HEK293 (cell line): ENCODE measurements around the gene FGFR3.

ENCODE experiments used
- CTCF ChIA-PET: fragments of 350-600 bp; formaldehyde crosslinking; extraction: SDS; loops from one replicate; lab custom pipeline; 2021; ENCODE audit warnings: antibody characterized with exemption; lab: Yijun Ruan, JAX
- POLR2A ChIA-PET: fragments of 300-600 bp; formaldehyde crosslinking; extraction: SDS; loops from one replicate; lab custom pipeline; 2020; ENCODE audit warnings: antibody characterized with exemption, inconsistent platforms; lab: Yijun Ruan, JAX
- H3K27ac ChIP-seq: fragments of 200-500 bp; sonication (Bioruptor generic); 2 replicates; pipeline ENCODE4 v1.5.1; 2014; ENCODE audit warnings: low read depth, low read length, control low read depth, inconsistent platforms; ENCODE audit errors: extremely low read depth
- H3K36me3 ChIP-seq, 2 experiments: fragments of 200-500 bp in 1 of 2; sonication (Bioruptor generic) in 1 of 2; 1 replicate in 1 of 2; 2 replicates in 1 of 2; pipeline ENCODE4 v1.5.1; 2014 to 2017; ENCODE audit warnings: inconsistent platforms in 2 of 2, low read length in 2 of 2; ENCODE audit not compliant: control insufficient read depth in 2 of 2, insufficient read depth in 1 of 2
- H3K4me1 ChIP-seq: fragments of 200-500 bp; sonication (Bioruptor generic); 2 replicates; pipeline ENCODE4 v1.5.1; 2014; ENCODE audit warnings: mild to moderate bottlenecking, low read length, inconsistent platforms; ENCODE audit not compliant: control insufficient read depth, insufficient read depth
- H3K4me3 ChIP-seq: 2 replicates; pipeline ENCODE4 v1.5.1; 2011; ENCODE audit warnings: low read depth, mild to moderate bottlenecking, control low read depth, low read length, moderate library complexity
- H3K9me3 ChIP-seq: fragments of 200-500 bp; sonication (Bioruptor generic); 2 replicates; pipeline ENCODE4 v1.5.1; 2014; ENCODE audit warnings: low read depth, low read length, inconsistent platforms; ENCODE audit not compliant: control insufficient read depth, insufficient read depth
- ZFP69B ChIP-seq: fragments of 450-650 bp; formaldehyde crosslinking; IDR thresholded peaks from 2 replicates; pipeline ENCODE4 v1.5.1; 2016; ENCODE audit warnings: missing biosample characterization, missing genetic modification characterization
- ZNF121 ChIP-seq: fragments of 450-650 bp; formaldehyde crosslinking; IDR thresholded peaks from 2 replicates; pipeline ENCODE4 v1.5.1; 2016; ENCODE audit warnings: missing biosample characterization, missing genetic modification characterization
- ZNF16 ChIP-seq: fragments of 450-650 bp; formaldehyde crosslinking; IDR thresholded peaks from 2 replicates; pipeline ENCODE4 v1.5.1; 2016; ENCODE audit warnings: low read depth, missing biosample characterization, missing genetic modification characterization
- ZNF24 ChIP-seq: fragments of 450-650 bp; formaldehyde crosslinking; IDR thresholded peaks from 2 replicates; pipeline ENCODE4 v1.5.1; 2016; ENCODE audit warnings: missing biosample characterization, missing genetic modification characterization
- ZNF423 ChIP-seq: fragments of 450-650 bp; formaldehyde crosslinking; IDR thresholded peaks from 2 replicates; pipeline ENCODE4 v1.5.1; 2016; ENCODE audit warnings: missing biosample characterization, missing genetic modification characterization
- ZNF530 ChIP-seq: fragments of 450-650 bp; formaldehyde crosslinking; IDR thresholded peaks from 2 replicates; pipeline ENCODE4 v1.5.1; 2016; ENCODE audit warnings: low read depth, missing biosample characterization, missing genetic modification characterization
- ZNF600 ChIP-seq: fragments of 450-650 bp; formaldehyde crosslinking; IDR thresholded peaks from 2 replicates; pipeline ENCODE4 v1.5.1; 2016; ENCODE audit warnings: missing biosample characterization, missing genetic modification characterization
- ZNF776 ChIP-seq: fragments of 450-650 bp; formaldehyde crosslinking; IDR thresholded peaks from 2 replicates; pipeline ENCODE4 v1.5.0; 2017; ENCODE audit warnings: missing biosample characterization, missing genetic modification characterization, borderline replicate concordance
- ZNF785 ChIP-seq: fragments of 450-650 bp; formaldehyde crosslinking; IDR thresholded peaks from 2 replicates; pipeline ENCODE4 v1.5.1; 2016; ENCODE audit warnings: missing biosample characterization, missing genetic modification characterization
- ZNF792 ChIP-seq: fragments of 450-650 bp; formaldehyde crosslinking; IDR thresholded peaks from 2 replicates; pipeline ENCODE4 v1.5.1; 2016; ENCODE audit warnings: missing biosample characterization, missing genetic modification characterization
- TF ChIP-seq, protein P1 (sequence below): fragments of 450-650 bp; formaldehyde crosslinking; IDR thresholded peaks from 2 replicates; pipeline ENCODE4 v1.5.1; 2016; ENCODE audit warnings: missing biosample characterization, missing genetic modification characterization
- TF ChIP-seq, protein P2 (sequence below): fragments of 450-650 bp; formaldehyde crosslinking; IDR thresholded peaks from 2 replicates; pipeline ENCODE4 v1.5.1; 2016; ENCODE audit warnings: missing biosample characterization, missing genetic modification characterization
- TF ChIP-seq, protein P3 (sequence below): fragments of 450-650 bp; formaldehyde crosslinking; IDR thresholded peaks from 2 replicates; pipeline ENCODE4 v1.5.1; 2016; ENCODE audit warnings: missing biosample characterization, missing genetic modification characterization
- TF ChIP-seq, protein P4 (sequence below): fragments of 450-650 bp; formaldehyde crosslinking; IDR thresholded peaks from 2 replicates; pipeline ENCODE4 v1.5.1; 2017; ENCODE audit warnings: missing biosample characterization, mild to moderate bottlenecking, missing genetic modification characterization, moderate library complexity
- TF ChIP-seq, protein P5 (sequence below): fragments of 450-650 bp; formaldehyde crosslinking; IDR thresholded peaks from 2 replicates; pipeline ENCODE4 v1.5.1; 2017; ENCODE audit warnings: missing biosample characterization, missing genetic modification characterization
- TF ChIP-seq, protein P6 (sequence below): fragments of 450-650 bp; formaldehyde crosslinking; IDR thresholded peaks from 2 replicates; pipeline ENCODE4 v1.5.1; 2016; ENCODE audit warnings: missing biosample characterization, missing genetic modification characterization
- TF ChIP-seq, protein P7 (sequence below): fragments of 450-650 bp; formaldehyde crosslinking; IDR thresholded peaks from 2 replicates; pipeline ENCODE4 v1.5.1; 2017; ENCODE audit warnings: missing biosample characterization, missing genetic modification characterization

FGFR3 gene

DNA sequence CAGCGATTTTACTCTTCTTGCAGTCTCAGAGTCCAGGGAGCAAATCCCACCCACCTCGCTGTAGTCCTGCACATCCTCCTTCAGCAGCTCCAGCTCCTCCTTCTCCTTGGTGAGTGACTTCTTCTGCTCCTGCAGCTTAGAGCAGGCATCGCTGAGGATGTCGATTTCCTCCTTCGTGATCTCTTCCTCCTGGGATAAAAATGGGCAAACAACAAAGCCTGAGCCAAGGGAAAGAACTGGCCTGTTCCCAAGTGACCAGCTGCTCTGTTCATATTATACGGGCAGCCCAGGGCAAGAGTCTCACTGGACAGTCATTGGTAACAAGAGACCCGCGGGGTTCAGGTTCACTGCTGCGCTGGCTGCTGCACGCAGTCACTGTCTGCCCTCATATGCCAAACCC is 26.2 kb downstream of the FGFR3 start (continued):
- TF ChIP-seq, protein P1, sequence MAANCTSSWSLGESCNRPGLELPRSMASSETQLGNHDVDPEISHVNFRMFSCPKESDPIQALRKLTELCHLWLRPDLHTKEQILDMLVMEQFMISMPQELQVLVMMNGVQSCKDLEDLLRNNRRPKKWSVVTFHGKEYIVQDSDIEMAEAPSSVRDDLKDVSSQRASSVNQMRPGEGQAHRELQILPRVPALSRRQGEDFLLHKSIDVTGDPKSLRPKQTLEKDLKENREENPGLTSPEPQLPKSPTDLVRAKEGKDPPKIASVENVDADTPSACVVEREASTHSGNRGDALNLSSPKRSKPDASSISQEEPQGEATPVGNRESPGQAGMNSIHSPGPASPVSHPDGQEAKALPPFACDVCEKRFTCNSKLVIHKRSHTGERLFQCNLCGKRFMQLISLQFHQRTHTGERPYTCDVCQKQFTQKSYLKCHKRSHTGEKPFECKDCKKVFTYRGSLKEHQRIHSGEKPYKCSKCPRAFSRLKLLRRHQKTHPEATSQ, result no peak
- TF ChIP-seq, protein P2, sequence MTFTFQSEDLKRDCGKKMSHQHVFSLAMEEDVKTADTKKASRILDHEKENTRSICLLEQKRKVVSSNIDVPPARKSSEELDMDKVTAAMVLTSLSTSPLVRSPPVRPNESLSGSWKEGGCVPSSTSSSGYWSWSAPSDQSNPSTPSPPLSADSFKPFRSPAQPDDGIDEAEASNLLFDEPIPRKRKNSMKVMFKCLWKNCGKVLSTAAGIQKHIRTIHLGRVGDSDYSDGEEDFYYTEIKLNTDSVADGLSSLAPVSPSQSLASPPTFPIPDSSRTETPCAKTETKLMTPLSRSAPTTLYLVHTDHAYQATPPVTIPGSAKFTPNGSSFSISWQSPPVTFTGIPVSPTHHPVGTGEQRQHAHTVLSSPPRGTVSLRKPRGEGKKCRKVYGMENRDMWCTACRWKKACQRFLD (tag by site-specific recombination), result no peak

DNA sequence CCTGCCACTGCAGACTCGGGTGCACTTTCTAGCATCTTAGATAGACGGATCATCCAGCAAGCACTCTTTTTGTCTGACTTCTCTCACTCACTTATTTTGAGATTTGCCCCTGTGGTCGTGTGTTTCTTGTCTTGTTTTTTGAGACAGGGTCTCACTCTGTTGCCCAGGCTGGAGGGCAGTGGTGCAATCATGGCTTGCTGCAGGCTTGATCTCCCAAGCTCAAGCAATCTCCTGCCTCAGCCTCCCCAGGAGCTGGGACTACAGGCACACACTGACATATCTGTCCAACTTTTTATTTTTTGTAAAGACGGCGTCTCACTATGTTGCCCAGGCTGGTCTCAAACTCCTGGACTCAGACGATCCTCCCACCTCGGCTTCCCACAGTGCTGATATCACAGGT is 26.7 kb downstream of the FGFR3 start:
- ChIA-PET POLR2A (no interaction called here), CTCF (no interaction called here)
- Histone ChIP-seq H3K27ac (no peak overlapping the region), H3K4me1 (no peaks in the 10 kb centered on the region), H3K36me3 (peaks cover 5 to 88% of the 10 kb centered on the region in 2 experiments; a peak in 2 of 3 replicates), H3K9me3 (no peaks in the 10 kb centered on the region), H3K4me3 (no peak overlapping the region)
- TF ChIP-seq, protein P3, sequence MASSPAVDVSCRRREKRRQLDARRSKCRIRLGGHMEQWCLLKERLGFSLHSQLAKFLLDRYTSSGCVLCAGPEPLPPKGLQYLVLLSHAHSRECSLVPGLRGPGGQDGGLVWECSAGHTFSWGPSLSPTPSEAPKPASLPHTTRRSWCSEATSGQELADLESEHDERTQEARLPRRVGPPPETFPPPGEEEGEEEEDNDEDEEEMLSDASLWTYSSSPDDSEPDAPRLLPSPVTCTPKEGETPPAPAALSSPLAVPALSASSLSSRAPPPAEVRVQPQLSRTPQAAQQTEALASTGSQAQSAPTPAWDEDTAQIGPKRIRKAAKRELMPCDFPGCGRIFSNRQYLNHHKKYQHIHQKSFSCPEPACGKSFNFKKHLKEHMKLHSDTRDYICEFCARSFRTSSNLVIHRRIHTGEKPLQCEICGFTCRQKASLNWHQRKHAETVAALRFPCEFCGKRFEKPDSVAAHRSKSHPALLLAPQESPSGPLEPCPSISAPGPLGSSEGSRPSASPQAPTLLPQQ (tag by site-specific recombination), result 0 out of 2 replicates have a peak, but pooled peaks have one; percentile 50
- TF ChIP-seq ZNF121 (tag by site-specific recombination), result peak; percentile 69
- TF ChIP-seq, protein P4, sequence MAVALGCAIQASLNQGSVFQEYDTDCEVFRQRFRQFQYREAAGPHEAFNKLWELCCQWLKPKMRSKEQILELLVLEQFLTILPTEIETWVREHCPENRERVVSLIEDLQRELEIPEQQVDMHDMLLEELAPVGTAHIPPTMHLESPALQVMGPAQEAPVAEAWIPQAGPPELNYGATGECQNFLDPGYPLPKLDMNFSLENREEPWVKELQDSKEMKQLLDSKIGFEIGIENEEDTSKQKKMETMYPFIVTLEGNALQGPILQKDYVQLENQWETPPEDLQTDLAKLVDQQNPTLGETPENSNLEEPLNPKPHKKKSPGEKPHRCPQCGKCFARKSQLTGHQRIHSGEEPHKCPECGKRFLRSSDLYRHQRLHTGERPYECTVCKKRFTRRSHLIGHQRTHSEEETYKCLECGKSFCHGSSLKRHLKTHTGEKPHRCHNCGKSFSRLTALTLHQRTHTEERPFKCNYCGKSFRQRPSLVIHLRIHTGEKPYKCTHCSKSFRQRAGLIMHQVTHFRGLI (tag by site-specific recombination), result no peak

DNA sequence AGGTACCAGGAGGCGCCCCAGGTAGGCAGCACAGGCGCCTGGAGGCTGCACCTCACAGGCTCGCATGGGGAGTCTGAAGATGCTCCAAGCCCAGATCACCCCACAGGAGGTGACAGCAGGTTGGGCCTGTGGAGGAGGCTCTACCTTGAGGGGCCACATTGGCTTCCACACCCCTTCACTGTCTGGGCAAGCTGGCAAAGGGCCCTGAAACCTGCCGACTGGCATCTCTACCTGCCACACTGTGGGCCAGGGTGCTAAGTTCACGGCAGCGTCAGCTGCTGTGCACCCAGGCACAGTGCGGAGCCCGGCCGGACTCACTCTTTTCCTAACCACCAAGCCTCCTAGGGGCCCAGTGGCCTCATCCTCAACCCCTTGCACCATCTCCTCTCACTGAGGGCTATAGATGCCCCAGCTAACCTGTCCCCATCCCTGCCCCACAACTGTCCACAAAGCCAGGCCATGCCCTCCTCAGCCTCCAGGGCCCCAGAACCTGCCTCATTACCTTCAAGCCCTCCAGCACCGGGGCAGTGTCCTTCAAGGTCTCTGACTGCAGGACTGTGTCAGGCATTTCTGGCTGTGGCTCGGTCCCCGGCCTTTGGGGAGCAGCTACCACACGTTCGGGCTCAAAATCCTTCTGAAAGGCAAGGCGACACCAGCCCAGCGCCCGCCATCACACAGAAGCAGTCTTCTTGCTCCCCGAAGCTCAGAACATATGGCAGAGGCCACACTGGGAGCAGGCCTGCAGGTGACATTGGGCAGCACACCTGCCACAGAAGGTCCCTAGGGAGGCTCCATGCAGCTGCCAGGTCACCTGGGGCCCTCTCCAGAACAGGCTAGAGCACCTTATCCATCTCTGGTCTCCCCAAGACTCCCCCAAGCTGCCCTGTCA is 28.8 kb downstream of the FGFR3 start:
- H3K9me3 ChIP-seq, result no peaks in the 10 kb centered on the region
- H3K4me3 ChIP-seq, result no peak overlapping the region
- POLR2A ChIA-PET, result no interaction called here
- CTCF ChIA-PET, result no interaction called here
- no peak for TF ChIP-seq ZNF530 (tag by site-specific recombination)
- TF ChIP-seq ZNF776, result no peak
- no peak for TF ChIP-seq ZNF24 (tag by site-specific recombination)
- no peak for TF ChIP-seq ZNF792 (tag by site-specific recombination)
- H3K27ac ChIP-seq, result no peak overlapping the region
- H3K4me1 ChIP-seq, result no peaks in the 10 kb centered on the region
- H3K36me3 ChIP-seq, result peaks cover 5 to 89% of the 10 kb centered on the region in 2 experiments; a peak in 2 of 3 replicates

DNA sequence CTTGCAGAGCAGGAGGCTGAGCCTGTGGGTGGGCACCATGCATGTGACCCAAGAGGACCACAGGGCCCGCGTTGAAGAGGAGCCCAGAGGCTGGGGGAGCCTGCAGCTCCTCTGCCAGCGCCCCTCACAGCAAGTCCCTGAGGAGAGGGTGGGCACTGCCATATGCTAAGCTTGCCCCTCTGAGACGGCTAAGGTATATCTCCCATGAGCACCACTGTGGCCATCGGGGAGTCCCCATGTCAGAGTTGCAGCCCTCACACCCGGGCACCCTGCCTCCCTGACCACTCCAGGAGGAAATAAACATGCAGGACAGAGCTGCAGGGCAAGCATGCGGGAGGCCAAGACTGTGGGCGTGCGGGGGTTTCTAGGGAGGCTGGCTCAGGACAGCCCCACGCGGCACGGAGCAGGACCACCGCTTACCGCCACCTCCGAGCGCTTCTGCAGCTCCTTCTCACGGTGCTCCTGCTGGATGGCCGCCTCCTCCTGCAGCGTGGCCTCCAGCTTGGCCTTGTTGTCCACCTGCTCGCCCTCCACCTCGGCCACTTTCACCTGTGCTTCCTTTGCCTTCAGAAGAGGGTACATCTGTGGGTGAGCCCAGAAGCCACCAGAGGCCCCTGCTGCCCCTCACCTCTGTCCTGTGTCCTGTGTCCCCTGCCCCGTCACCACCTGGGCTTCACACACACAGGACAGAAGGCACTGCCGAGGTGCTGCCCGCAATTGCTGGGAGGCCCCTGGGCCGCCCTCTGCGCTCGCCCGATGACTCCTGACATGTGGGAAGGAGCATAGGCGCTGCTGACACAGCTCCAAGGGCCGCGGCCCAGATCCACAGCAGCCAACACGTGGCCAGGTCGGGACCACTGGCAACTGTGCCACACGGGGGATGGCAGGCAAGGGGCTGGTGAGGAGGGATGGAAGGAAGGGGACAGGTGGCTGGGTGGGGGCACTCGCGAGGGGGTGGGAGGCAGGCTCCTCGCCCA is 29.8 kb downstream of the FGFR3 start:
- POLR2A ChIA-PET, result no interaction called here
- H3K27ac ChIP-seq, result no peak overlapping the region
- no peak overlapping the region for H3K4me3 ChIP-seq
- no peaks in the 10 kb centered on the region for H3K4me1 ChIP-seq
- CTCF ChIA-PET, result no interaction called here
- peaks cover 5 to 81% of the 10 kb centered on the region in 2 experiments; a peak in 2 of 3 replicates for H3K36me3 ChIP-seq
- H3K9me3 ChIP-seq, result no peaks in the 10 kb centered on the region
- TF ChIP-seq, protein P5, sequence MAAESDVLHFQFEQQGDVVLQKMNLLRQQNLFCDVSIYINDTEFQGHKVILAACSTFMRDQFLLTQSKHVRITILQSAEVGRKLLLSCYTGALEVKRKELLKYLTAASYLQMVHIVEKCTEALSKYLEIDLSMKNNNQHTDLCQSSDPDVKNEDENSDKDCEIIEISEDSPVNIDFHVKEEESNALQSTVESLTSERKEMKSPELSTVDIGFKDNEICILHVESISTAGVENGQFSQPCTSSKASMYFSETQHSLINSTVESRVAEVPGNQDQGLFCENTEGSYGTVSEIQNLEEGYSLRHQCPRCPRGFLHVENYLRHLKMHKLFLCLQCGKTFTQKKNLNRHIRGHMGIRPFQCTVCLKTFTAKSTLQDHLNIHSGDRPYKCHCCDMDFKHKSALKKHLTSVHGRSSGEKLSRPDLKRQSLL (tag by site-specific recombination), result no peak
- TF ChIP-seq, protein P6, sequence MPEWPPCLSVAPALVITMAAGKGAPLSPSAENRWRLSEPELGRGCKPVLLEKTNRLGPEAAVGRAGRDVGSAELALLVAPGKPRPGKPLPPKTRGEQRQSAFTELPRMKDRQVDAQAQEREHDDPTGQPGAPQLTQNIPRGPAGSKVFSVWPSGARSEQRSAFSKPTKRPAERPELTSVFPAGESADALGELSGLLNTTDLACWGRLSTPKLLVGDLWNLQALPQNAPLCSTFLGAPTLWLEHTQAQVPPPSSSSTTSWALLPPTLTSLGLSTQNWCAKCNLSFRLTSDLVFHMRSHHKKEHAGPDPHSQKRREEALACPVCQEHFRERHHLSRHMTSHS, result no peak
- no peak for TF ChIP-seq ZNF785 (tag by site-specific recombination)
- no peak for TF ChIP-seq ZFP69B (tag by site-specific recombination)
- no peak for TF ChIP-seq ZNF16 (tag by site-specific recombination)
- no peak for TF ChIP-seq ZNF600
- TF ChIP-seq, protein P7, sequence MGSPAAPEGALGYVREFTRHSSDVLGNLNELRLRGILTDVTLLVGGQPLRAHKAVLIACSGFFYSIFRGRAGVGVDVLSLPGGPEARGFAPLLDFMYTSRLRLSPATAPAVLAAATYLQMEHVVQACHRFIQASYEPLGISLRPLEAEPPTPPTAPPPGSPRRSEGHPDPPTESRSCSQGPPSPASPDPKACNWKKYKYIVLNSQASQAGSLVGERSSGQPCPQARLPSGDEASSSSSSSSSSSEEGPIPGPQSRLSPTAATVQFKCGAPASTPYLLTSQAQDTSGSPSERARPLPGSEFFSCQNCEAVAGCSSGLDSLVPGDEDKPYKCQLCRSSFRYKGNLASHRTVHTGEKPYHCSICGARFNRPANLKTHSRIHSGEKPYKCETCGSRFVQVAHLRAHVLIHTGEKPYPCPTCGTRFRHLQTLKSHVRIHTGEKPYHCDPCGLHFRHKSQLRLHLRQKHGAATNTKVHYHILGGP (tag by site-specific recombination), result no peak
- TF ChIP-seq ZNF423 (tag by site-specific recombination), result no peak
